GM18867 (cell line): Measurements from ENCODE around the gene RNF112.
"Not testable (repeated sequence)": the region's sequence is repeated elsewhere in the genome, so short reads cannot be mapped to it uniquely, and the experiment has no call there.

Source experiments
- ATAC-seq: cut with Tn5 transposase; IDR thresholded peaks from one replicate; pipeline ENCODE4 v1.9.1; 2021; ENCODE audit warnings: mild to moderate bottlenecking, moderate library complexity; ENCODE audit not compliant: unreplicated experiment

The RNF112 gene

GRCh38 chr17:19410091-19410490 lies 941 bp upstream of the RNF112 start:
- ATAC-seq, result no peak

- ATAC-seq, result no peak
Measured at GRCh38 chr17:19411631-19412030, 599 bp downstream of the RNF112 start.

- no peak for ATAC-seq
Measured at GRCh38 chr17:19412510-19412909, 1.5 kb downstream of the RNF112 start.

GRCh38 chr17:19412984-19413383 lies 2.0 kb downstream of the RNF112 start:
- ATAC-seq, result no peak

DNA sequence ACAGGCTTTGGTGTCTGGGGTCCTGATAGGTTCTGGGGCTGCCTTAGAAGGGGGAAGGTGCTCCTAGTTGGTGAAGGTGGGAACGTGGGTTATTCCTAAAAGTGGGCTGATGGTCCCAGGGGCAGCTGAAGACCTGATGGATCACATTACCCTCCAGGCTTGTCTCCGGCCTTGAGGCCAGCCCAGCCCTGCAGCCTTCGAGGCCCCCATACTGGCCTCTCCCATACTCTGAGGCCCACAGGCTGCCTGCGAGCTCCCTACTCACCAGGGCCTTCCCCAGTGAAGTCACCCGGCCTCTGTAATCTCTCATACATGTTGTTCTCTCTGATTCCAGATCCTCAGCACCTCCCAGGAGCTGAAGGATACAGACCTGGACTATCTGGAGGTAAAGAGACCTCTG lies 2.7 kb downstream of the RNF112 start:
- ATAC-seq, result no peak

- ATAC-seq, result no peak
Measured at GRCh38 chr17:19414396-19415280, 3.6 kb downstream of the RNF112 start.

- no peak for ATAC-seq
Measured at GRCh38 chr17:19415311-19415710, 4.3 kb downstream of the RNF112 start.

- ATAC-seq, result no peak
Measured at GRCh38 chr17:19415806-19416775, 5.1 kb downstream of the RNF112 start.

- ATAC-seq, result no peak
Measured at GRCh38 chr17:19417611-19418010, 6.6 kb downstream of the RNF112 start.

- ATAC-seq, result no peak
Measured at GRCh38 chr17:19418251-19418992, 7.4 kb downstream of the RNF112 start.

DNA sequence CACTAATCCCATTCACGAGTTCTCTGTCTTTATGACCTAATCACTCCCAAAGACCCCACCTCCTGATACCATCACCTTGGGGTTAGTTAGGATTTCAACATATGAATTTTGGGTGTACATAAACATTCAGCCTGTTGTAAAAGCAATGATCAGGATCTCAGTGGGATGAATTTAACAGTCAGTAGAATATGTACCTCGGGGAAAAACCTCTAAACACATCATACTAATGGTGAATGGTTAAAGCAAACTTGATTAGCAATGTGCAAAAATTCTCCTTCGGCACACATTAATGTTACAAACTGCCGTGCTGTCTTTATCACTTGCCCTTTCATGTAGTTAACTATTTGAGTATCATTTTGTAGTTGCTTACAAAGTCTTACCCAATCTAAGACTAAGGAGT lies 10.2 kb downstream of the RNF112 start:
- ATAC-seq, result no peak

DNA sequence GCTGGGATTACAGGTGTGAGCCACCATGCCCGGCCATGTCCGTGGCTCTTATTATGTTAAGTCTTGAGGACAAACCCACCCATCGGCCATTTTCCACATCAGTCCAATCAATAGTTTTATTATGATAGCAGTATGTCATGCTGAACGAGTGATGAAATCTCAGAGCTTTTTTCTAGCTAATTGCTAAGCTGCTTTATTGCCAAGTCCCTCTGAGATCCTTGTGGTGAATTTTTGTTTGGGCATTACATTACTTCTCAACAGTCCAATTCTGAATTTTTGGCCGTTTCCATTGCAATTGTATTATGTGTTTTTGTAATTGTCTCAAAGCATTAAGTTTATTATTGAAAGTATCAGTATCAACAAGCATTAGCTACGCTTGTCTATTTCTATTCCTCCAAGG lies 10.9 kb downstream of the RNF112 start:
- no peak for ATAC-seq

DNA sequence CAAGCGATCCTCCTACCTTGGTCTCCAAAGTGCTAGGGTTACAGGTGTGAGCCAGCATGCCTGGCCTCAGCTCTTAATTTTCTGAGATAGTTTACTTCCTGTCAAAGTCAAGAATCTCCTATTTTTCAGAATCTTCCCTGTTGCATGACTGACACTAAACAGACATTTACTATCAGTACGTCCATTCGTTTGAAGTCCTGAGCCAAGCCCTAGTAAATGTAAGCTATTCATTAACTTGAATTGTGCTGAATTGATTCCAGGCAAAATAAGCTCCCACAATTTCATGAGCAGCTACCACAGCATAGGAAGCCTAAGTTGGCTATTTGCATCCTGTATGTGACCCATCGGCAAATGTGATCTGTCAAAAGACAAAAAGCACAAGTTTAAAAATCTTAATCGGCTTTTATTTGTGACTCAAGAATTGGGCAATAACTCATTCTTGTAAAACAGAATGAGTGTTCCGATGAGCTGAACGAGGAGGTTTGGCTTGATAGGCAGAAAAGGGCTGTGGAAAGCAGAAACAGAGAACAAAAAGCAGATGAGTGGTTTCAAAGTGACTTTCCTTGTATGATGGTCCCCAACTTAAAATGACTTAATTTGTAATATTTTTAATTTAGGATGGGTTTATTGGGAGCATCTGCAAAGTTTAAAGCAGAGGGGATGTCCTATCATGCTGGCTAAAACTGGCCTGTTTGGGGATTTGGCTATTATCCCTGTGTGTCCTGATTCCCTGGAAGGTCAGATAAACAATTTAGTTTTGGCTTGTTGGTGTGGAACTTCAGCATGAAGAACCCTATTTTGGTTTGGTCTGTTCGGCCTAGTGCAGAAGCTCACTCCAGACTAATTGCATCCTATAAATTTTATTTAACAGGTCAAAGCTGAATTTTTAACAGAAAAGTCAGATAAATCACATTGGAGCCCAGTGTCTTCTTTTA lies 14.2 kb downstream of the RNF112 start:
- ATAC-seq, result no peak

DNA sequence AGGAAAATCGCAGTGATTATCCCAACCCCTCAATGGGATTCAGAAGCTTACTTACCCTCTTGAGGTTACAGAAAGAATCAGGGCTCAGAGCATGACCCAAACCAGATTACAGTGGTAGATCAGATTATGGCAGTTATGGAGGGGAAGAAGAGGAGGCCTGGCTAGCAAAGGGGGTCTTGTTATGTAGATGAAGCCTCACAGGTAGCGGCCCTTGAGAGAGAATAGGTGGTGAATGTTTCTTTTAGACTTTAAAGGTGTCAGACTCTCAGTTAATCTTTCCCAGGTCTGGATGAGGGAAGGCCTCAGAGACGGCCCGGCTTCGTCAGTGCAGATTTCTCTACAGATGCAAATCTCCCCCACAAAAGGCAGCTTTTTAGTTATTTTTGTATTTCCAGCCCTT lies 15.6 kb downstream of the RNF112 start:
- ATAC-seq, result no peak

DNA sequence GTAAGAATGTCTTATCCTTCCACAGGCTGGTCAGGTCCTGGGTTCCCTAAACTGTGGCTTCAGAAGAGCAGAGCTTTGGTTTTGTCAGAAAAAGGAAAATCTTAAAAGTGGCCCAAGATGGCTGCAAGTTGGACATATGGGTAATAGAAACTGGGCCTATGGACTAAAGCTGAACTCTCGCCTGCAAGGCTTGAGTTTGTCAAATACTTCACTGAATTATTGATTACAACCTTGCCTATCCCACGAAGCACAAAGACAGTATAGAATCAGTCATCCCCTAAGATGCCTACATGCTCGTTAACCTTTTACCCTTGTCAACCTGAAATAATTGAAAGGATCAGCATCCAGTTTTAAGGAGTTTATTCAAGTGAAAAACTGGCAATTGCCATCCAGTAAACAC lies 20.7 kb downstream of the RNF112 start:
- ATAC-seq, result no peak

GRCh38 chr17:19433255-19433654 lies 22.2 kb downstream of the RNF112 start:
- ATAC-seq, result no peak

DNA sequence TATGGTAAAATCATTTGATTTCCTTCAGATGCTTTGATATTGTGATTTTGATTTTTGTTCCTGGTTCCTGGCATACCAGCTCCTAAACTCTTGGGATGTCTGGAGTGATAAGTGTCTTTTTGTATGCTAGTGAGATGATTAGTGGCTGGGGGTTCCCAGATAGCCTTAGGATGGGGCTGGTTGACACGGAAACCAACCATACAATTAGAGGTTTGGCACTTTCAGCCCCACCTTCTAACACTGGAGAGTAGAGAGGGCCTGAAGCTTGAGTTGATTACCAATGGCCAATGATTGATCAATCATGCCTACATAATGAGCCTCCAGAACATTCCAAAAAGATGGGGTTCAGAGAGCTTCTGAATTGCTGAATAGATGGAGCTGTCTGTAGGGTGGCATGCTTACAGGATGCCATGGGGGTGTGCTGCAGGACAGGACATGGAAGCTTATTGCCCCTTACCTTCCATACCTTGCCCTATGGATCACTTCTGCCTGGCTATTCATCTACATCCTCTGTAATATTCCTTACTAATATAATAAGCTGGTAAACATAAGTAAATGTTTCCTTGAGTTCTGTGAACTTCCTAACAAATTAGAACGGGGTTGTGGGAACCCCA lies 22.8 kb downstream of the RNF112 start:
- ATAC-seq, result no peak

DNA sequence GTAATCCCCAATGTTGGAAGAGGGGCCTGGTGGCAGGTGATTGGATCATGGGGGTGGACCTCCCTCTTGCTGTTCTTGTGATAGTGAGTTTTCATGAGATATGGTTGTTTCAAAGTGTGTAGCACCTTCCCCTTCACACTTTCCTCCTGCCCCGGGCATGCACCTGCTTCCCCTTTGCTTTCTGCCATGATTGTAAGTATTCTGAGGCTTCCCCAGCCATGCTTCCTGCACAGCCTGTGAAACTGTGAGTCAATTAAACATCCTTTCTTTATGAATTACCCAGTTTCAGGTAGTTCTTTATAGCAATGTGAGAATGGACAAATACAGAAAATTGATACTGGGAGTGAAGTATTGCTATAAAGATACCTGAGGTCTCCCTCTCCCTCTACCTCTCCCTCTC lies 29.4 kb downstream of the RNF112 start:
- ATAC-seq, result no peak

- ATAC-seq, result not testable (repeated sequence)
Measured at GRCh38 chr17:19441288-19441687, 30.3 kb downstream of the RNF112 start.

- ATAC-seq, result no peak
Measured at GRCh38 chr17:19442731-19443130, 31.7 kb downstream of the RNF112 start.
